NCI-H1092 (cell line): ENCODE results near the gene DEFB124.

Experiments used
- DNase-seq: peaks from one replicate; lab custom pipeline; 2025; lab: John Stamatoyannopoulos, UW

The DEFB124 gene

DNA sequence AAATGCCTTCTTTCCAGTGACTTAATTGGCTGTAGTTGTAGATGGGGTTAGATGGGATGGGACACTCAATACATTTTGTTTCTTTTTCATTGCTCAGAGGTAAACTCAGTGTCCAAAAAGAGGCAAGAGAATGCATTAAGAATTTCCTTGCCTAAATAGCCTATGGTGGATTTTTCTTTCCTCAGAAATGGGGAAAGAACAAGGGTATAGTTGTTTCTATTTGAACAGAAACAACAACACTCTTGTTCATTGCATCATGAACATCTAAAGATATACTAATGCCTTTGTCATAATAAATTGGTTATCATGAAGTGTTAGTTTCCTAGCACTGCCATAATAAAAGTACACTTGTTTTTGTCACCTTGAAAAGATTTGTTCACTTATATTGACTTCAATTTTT is 49.1 kb downstream of the DEFB124 start:
- DNase-seq, result no peak

DNA sequence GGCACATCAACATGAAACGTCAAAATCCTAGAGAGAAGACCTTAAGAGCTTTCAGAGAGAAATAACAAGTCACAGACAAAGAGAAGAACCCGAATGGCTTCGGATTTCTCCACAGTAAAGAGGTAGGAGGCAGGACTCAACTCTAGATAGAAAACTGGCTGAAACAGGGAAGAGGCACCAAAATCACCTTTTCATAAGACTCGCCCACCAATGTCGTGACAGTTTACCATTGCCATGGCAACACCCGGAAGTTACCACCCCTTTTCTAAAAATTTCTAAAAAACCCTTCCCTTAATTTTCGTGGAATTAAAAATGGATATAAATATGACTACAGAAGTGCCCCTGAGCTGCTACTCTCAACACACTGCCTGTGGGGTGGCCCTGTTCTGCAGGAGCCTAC is 56.6 kb downstream of the DEFB124 start:
- DNase-seq, result no peak

DNA sequence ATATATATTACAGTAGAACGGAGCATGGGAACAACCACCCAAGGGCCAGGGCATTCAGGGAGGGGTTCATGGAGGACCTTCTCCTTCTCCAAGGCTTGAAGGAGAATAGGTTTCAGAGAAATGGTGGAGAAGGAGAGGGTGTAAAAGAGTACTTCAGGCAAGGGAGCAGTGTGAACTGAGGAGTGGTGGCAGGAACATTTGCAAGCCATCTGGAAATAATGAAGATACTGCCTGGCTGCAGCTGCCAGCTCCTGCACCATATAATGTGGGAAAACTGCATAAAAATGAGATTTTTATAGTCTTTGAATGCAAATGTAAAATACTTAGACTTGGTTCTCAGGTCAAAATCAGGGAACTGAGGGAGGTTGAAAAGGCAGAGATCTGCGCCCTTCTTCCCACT is 59.3 kb downstream of the DEFB124 start:
- no peak for DNase-seq
